Gastrocnemius medialis (tissue), 4 donors: Measurements from ENCODE around the gene TEK.

Source experiments
- POLR2A ChIP-seq, 2 donors: fragments of 450-650 bp; IDR thresholded peaks; one replicate each; pipeline ENCODE4 v1.6.1; 2017; ENCODE audit warnings: antibody characterized with exemption in 2 of 2, mild to moderate bottlenecking in 2 of 2, moderate library complexity in 2 of 2
- TF ChIP-seq, protein P1 (sequence below), 5 experiments: fragments of 450-650 bp in 3 of 5; fragments of 200-600 bp in 2 of 5; sonication (generic) in 2 of 5; IDR thresholded peaks in 4 of 5; conservative IDR thresholded peaks in 1 of 5; 1 replicate in 4 of 5; 2 replicates in 1 of 5; pipeline ENCODE4 v1.5.1; 2016 to 2019; ENCODE audit warnings: antibody characterized with exemption in 5 of 5, mild to moderate bottlenecking in 3 of 5, moderate library complexity in 3 of 5

DNA sequence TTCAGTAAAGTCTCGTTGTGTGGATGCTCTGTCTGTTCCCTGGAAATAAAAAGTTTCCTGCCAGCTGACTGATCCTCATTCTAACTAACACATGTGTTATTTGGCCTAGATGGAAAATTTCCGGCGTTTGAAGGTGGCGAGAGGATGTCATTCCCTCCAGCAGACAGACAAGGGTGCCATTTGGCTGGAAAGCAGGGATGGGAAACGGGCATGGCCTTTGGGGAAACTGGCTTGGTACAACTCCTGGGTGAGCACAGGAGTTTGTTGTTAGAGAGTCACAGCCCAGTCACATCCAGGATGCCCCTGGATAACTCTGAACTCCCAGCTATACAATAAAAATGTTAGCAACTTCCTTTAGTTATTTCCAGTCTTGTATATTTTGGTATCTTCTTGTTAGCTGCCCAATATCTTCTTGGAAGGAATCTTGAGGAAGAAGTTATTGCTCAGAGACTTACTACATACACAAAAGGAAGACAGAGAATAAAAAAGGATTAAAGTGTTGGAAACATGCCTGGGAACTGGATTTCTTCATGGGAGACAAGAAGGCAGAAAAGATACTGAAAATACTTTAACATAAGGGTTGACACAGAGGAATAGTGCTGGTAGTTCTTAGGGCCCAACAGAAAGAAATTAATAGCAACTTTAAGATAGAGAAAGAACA, 41.9 kb downstream of the TEK start:
- TF ChIP-seq, protein P1, sequence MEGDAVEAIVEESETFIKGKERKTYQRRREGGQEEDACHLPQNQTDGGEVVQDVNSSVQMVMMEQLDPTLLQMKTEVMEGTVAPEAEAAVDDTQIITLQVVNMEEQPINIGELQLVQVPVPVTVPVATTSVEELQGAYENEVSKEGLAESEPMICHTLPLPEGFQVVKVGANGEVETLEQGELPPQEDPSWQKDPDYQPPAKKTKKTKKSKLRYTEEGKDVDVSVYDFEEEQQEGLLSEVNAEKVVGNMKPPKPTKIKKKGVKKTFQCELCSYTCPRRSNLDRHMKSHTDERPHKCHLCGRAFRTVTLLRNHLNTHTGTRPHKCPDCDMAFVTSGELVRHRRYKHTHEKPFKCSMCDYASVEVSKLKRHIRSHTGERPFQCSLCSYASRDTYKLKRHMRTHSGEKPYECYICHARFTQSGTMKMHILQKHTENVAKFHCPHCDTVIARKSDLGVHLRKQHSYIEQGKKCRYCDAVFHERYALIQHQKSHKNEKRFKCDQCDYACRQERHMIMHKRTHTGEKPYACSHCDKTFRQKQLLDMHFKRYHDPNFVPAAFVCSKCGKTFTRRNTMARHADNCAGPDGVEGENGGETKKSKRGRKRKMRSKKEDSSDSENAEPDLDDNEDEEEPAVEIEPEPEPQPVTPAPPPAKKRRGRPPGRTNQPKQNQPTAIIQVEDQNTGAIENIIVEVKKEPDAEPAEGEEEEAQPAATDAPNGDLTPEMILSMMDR (IDR thresholded peaks at IDR 0.05 in 4 of 5, conservative IDR thresholded peaks at IDR 0.05 in 1 of 5) = no peak
- TF ChIP-seq POLR2A (IDR thresholded peaks at IDR 0.05) = no peak
